Ammon's horn (tissue), 1 donor: ENCODE data around the gene CELSR3.

Source experiments
- DNase-seq: peaks from one replicate; pipeline ENCODE4 v3.0.0-alpha.2; 2016; ENCODE audit warnings: low spot score

The CELSR3 gene, protein sequence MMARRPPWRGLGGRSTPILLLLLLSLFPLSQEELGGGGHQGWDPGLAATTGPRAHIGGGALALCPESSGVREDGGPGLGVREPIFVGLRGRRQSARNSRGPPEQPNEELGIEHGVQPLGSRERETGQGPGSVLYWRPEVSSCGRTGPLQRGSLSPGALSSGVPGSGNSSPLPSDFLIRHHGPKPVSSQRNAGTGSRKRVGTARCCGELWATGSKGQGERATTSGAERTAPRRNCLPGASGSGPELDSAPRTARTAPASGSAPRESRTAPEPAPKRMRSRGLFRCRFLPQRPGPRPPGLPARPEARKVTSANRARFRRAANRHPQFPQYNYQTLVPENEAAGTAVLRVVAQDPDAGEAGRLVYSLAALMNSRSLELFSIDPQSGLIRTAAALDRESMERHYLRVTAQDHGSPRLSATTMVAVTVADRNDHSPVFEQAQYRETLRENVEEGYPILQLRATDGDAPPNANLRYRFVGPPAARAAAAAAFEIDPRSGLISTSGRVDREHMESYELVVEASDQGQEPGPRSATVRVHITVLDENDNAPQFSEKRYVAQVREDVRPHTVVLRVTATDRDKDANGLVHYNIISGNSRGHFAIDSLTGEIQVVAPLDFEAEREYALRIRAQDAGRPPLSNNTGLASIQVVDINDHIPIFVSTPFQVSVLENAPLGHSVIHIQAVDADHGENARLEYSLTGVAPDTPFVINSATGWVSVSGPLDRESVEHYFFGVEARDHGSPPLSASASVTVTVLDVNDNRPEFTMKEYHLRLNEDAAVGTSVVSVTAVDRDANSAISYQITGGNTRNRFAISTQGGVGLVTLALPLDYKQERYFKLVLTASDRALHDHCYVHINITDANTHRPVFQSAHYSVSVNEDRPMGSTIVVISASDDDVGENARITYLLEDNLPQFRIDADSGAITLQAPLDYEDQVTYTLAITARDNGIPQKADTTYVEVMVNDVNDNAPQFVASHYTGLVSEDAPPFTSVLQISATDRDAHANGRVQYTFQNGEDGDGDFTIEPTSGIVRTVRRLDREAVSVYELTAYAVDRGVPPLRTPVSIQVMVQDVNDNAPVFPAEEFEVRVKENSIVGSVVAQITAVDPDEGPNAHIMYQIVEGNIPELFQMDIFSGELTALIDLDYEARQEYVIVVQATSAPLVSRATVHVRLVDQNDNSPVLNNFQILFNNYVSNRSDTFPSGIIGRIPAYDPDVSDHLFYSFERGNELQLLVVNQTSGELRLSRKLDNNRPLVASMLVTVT (N-terminal part only)

GRCh38 chr3:48662753-48663488, at the start of gene CELSR3:
Gene CELSR3, minus strand, starts transcription at chr3:48662886. Its CDS starts 252 bp downstream, at chr3:48662634.
- peak; percentile 89 for DNase-seq

GRCh38 chr3:48711727-48712126, 49.0 kb upstream of the CELSR3 start:
- DNase-seq = no peak

GRCh38 chr3:48709051-48709461, 46.4 kb upstream of the CELSR3 start:
- DNase-seq = no peak

DNA sequence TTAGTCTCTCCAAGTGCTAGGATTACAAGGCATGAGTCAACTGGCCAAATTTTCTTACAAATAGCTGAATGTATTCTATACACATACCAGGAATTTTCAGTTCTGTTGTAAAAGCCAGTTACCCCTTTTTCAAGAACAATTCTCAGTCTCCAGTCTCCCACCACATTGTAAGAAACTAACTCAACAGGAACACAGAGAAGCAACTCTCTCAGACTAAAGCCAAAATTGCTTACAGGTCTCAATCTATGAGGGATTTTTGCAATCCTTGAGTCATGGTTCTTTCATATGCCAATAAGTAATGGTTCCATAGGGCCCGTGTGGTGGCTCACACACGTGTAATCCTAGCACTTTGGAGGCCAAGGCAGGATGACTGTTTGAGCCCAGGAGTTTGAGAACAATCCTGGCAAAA, 45.8 kb upstream of the CELSR3 start:
- DNase-seq = no peak

DNA sequence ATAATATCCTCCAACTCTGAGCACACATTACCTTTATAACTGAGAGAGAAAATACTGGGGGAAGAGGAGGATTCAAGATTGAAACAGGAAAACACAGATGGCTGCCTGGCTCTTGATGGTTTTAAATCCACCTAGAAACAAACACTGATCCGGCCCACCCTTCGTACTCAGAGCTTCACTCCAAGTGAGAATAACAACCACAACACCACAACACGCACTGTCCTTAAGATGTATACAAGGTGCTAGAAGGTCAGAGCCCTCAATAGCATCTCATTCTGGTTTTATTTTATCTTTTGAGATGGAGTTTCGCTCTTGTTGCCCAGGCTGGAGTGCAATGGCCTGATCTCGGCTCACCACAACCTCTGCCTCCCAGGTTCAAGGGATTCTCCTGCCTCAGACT, 44.5 kb upstream of the CELSR3 start:
- DNase-seq = no peak

GRCh38 chr3:48702320-48702920, 39.7 kb upstream of the CELSR3 start:
- no peak for DNase-seq

DNA sequence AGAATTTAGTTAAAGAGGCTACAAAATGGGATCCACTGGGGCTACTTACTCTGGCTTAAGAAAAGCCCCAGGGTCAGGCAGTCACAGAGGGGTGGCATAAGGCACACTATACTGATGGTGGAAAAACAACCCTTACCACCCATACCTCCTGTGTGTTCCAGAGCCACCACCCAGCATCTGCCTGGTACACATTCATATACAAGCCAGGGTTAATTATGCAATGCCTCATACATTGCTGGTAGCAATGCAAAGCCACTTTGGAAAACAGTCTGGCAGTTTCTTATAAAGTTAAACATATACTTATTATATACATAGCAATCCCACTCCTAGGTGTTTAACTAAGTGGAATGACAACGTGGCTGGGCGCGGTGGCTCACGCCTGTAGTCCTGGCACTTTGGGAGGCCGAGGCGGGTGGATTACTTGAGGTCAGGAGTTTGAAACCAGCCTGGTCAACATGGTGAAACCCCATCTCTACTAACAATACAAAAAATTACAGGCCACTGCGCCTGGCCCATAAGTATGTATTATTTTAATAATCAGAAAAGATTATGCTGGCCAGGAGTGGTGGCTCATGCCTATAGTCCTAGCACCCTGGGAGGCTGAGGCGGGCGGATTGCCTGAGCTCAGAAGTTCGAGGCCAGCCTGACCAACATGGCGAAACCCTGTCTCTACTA, 38.2 kb upstream of the CELSR3 start:
- DNase-seq = no peak

GRCh38 chr3:48698891-48699290, 36.2 kb upstream of the CELSR3 start:
- DNase-seq = no peak

GRCh38 chr3:48697952-48698351, 35.3 kb upstream of the CELSR3 start:
- DNase-seq = no peak

DNA sequence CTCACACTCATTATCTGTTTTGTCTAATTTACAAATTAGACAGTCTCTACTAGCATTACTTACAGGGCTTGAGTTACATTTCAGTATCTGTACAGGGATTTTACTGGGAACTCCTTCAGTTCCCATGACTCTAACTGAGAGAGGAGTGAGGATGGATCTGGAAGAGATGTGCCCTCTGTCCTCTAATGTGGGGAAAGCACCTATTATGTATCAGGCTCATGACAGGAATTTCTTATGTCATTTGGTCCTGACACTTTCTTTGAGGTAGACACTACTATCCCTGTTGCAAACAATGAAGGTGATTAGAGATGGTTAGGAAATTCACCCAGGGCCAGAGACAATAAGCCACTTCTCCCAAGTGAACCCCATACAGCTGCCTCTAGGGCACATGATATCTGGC, 33.9 kb upstream of the CELSR3 start:
- no peak for DNase-seq

DNA sequence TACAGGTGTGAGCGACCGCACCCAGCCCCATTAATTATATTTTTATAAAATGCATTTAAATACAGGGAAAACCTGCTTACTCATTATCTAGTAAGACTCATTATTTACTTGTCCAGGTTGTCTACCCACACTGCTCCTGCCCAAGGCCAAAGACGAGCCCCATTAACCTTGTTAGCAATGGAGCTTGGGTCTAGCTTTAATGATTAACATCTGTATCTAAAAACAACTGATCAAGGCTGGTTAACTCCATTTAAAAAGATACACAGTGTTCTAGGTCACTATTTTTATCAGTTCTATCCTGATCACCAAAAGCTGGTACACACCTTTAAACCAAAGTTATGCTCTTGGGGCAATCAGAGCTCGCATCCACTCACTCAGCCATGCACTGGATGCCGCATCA, 33.5 kb upstream of the CELSR3 start:
- no peak for DNase-seq

DNA sequence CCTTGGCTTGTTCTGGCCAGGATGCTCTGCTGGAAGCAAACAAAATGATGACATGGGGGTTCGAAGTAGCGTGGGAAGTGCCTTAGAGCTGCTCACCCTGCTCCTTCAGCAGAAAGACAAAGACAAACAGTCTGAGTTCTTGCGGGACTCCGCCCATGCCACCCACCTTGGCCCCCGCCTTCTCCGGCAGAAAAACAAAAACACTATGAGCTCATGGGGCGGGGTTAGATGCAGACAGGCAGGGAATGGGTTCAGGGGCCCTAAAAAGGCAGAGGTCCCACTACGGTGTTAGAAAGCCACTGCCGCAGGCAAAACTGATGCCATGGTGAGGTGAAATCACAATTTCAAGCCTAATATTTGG, 32.7 kb upstream of the CELSR3 start:
- peak; percentile 51 for DNase-seq

- peak; percentile 90 for DNase-seq
Observed at GRCh38 chr3:48694610-48695392, 32.1 kb upstream of the CELSR3 start.

DNA sequence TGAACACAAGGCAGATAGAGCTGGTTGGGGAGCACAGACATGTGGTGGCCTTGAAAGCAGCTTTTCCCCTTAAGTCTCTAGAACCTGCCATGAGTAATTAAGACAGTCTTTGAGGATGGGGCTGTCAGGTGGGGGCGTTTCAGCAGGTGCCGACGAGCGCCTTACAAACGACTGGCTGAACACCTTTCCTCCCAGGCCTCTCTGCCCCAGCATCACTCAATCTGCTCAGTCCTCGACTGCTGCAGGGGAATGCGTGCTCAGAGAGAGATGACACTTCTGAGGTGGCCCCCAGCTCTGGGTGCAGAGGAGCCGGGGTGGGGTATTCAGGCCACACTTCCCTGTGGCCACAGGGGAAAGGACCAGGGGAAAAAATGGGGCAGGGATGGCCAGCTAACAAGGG, 31.1 kb upstream of the CELSR3 start:
- no peak for DNase-seq

DNA sequence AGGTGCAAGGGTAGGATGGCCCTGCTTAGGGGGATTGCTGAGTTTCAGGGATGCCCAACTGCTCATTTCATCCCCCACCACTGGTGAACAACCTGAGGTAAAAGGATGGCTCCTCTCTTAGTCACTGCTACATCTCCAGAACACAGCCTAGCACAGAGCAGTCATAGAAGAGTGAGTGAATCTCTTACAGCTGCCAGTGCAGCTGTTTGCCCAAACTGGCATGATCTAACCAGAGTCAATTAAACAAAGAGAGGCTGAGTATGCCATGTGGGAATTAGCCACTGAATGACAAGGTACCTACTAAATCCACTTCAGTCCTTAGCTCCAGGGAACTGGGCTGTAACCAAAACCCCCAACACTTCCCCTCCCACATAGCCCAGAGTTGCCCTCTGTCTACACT, 29.9 kb upstream of the CELSR3 start:
- DNase-seq = peak; percentile 66

- DNase-seq = no peak
Observed at GRCh38 chr3:48690846-48691458, 28.3 kb upstream of the CELSR3 start.

DNA sequence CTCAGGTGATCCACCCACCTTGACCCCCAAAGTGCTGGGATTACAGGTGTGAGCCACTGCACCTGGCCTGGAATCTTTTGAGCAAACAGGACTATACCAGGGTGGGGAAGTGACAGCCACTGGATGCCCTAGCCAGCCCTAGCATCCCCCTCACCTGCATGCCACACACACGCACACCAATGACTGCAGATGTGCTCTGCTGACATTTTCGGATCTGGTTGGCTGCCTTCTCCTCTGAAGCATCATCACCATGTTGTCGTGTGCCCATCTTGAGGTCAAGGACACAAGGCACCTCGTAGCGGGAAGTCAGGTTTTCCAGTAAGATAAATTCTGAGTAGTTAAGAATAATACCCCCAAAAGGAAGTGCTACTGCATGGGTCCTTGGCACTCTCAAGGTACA, 26.7 kb upstream of the CELSR3 start:
- DNase-seq = no peak

DNA sequence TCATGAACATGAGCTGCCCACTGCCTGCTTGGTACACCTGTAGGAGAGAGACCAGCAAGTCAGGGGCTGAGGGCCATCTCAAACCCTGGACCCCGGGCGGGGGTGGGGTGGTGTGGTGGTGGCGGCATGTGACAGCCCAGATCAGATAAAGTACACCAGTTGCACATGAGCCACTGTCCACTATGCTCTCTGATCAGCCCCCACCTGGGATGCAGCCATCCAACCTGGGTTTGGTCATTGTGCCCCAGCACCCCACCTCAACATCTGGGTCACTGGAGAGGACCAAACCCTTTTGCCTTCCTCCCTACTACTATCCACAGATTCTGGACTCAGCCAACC, 26.0 kb upstream of the CELSR3 start:
- DNase-seq = no peak

DNA sequence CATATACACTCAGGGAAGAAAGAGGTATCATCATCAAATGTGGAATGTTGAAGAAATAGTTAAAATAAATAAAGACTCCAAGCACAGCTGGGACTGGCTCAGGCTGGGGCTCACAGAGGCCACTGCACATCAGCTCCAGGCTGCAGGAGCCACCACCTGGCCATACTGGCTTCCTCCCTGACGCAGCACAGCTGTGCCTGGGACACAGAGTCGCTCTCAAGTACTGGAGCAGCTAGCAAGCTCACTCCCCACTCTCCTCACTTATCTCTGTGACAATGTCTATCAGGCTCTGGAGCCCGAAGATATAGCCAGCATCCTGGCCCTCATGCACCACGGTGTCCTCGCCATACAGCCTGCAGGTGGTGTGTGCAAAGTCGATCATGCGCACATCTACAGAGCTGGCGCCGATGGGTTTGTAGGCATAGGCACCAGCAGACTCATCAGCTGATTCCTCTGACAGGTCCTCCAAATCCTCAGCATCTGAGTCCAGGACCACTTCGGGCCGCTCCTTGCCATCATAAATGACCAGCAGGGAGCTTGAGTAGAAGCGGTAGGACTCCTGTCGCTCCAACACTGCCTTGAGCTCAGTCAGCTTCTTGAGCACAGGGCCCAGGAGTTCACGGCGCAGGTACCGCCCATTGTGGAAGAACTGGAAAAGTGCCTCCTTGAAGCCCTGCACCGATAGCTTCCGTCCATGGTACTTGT, 25.5 kb upstream of the CELSR3 start:
- DNase-seq = no peak
